ENCODE data around the gene RGS10.

Gene RGS10

DNA sequence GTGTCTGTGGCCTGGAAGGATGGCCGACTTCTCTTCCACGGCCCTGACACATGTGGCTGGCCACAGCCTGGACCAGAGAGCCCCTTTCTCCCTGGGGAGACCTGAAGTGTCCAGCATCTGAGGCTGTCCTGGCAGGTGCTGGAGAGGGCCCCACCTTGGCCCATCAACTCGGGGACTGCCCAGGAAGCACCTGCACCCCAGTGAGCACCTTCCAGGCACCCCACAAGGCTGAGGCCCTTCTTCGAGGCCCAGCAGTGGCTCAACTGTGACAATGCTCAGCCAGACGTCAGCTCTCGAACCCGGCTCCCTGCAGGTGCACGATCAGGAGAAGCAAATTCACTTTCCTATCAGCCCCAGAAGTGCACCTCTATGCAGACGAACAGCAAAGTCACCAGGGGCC is 24.3 kb downstream of the RGS10 start:
- DNase-seq (ENCODE audit: low spot score), result no peak

DNA sequence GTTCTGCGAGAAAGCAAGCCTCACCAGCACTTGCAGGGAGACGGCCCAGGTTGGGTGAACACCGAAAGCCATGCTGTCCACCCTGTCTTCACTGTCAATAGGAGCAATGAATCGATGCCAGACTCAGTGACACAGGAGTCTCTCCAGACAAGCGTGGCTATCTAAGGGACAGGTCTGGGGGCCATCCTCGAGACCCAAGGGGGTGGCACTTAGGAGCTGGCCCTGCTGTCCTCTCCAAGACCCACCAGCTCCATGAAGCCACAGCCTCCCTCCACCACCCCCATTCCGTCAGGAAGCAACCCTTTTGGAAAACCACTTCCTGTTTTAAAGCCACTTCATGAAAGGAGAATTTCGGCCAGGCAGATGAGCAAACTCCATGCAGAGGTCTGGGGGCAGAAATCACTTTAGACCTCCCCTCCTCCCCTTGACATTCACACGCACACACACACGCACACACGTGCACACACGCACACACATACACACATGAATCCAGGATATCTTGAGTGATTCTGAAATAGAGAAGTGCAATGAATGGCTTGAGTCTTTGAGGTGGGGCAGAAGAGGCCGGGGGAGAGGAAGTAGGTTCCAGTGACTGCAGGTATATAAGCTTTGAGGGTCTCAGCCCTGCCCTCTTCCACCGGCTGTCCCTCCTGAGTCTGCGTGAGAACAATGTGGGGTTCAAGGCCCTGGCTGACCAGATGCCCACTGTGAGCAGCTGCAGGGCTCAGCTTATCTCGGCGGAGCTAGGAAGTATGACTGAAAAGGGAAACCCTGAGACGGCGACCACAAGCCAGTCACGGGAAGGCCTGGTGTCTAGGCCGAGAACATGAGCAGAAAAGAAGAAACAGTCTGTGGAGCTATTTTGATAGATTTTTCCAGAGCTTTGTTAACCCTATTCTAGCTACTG is 25.0 kb downstream of the RGS10 start:
- no peak for DNase-seq (ENCODE audit: low spot score)

DNA sequence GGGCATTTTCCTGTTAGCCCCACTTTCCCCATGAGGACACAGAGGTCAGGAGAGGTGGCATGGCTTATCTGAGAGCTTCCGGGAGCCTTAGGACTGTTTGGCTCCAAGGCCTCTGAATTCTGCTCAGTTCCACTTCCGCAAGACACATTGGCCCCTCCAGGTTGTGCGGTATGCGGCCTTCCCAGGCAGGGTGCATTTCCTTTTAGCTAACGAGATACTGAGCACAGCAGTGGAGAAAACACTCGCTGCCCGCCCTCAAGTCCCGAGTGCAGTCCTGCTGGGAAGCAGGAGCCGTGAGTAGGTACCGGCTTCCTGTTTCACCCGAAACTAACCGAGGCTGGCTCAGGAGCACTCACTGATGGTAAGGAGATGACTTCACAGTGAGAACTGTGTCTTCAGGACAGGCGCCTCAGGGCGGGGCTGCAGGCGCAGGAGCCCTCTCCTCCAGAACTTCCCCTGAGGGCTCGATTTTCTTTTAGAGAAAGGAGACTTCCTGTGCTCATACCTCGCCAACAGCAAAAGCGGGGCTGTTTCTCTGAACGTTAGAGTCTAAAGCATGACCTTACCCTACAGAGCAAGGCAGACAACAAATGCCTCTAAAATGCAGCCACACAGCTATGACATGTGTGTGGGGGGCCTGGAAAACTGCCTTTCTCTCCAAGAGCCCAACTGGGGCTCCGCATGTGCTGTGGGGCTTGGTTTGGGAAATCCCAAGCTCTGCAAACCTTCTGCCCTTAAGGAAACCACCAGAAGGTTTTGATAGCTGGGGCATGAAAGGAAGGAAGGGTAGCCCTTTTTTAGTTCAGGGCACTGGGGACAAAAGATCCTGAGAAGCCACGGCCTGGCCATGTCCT is 25.9 kb downstream of the RGS10 start:
- DNase-seq (ENCODE audit: low spot score), result no peak

DNA sequence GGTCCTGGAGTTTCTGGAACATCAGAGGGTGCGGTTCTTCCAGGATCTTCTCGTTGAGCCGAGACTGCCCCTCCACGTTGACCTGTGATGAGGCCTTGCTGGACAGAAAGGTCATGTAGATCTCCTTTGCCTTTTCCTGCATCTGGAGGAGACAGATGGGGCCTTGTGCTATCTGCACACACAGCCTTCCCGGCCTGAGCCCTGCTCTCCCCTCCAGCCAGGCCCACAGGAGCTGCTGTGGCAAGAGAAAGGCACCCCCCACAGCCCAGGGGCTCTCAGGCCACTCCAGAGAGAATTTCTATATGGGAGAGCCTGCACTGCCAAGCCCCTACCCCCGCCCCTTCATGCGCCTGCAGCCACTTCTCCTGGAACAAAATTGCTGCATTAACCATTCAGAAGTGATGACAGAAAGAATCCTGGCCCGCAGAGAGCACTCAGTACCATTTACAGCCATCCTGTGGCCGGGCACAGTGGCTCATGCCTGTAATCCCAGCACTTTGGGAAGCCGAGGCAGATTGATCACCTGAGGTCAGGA is 26.9 kb downstream of the RGS10 start:
- DNase-seq (ENCODE audit: low spot score), result no peak

DNA sequence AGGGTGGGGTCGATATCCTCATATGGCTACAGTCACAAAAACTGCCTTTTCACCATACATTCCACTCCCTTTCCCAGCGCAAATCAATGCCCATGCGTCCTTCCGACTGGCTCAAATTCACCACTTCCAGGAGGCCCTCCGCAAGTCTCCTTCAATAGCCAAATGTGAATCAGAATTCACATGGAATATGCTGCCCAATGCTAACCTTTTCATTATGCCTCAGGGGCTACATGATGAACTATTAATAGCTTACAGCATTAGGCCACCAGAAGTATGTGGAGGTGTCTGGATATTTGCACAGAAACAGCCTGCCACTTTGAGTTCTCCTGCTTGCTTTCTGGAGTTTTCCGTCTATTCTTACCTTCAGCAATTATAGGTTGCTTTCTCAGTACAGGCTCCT is 27.7 kb downstream of the RGS10 start:
- no peak for DNase-seq (ENCODE audit: low spot score)

DNA sequence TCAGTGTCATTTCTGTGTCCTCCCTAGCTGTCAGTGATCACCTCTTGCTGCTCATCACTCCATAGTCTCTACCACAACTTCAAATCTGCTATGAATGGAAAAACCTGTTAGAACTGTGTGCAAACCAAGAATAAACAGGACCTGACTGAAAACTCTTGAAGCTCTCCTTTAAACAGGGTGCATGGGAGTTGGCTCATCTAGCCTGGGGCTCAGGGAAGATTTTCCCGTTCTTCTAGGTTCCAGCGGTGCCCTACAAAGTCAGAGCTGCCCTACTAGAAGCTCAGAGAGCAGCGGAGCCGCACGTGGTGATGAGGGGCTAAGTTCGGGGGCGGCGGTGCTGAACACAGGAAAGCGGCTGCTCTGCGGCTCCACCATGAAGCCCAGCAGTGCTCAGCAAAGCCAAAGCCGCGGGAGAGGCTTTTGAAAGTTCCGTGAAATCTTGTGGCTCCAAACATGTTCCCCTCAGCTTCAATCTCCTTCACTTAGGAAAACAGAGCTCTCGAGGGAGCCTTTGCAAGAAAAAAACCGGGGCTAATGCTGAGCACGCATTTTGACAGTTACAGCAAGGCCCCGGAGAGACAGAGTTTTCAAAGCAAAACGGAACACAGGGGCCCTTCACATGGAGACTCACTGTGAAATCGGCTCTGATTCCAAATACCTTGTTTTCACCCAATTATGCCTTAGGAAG is 30.5 kb downstream of the RGS10 start:
- DNase-seq (ENCODE audit: low spot score), result no peak

DNA sequence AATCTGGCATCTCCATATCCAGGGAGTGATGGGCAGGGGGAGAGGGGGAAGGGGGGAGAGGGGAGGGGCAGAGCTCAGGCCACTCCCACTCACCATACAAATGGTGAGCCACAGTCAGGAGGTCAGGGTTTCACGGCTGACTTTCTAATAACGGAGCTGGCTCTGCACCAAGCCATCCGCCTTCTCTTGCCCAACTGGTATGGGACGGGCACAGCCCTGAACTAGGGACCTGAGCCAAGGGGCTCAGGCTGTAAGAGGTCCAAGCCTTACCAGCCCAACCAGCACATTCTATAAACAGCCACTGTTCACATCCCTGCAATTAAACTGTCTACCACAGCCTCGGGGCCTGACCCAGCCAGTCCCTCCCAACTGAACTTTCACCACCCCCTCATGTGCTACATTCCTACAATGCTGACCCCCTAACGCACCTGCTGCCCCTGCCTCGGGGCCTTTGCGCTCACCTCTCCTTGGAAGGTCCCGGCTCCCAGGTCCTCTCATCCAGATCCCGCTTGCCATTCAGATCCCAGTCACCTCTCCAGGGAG is 32.5 kb downstream of the RGS10 start:
- no peak for DNase-seq (ENCODE audit: low spot score)

DNA sequence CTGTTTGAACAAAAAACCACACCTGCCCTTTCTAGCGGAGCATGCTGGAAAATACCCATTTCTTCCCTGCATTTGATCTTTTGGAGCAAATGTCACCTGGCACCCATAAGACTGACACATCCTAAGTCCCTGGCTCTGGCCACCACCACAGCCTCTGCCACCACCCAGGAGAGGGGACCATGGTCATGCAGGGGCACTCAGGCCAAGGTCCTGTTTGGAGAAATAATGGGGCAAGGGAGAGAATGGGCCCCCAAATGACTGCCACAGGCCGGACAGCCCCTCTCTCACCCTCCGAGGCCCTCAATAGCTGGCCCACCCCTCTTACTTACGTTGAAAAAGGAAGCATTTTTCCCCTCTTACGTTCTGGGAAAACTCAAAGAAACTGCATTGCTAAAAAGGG is 35.4 kb downstream of the RGS10 start:
- DNase-seq (ENCODE audit: low spot score), result no peak

DNA sequence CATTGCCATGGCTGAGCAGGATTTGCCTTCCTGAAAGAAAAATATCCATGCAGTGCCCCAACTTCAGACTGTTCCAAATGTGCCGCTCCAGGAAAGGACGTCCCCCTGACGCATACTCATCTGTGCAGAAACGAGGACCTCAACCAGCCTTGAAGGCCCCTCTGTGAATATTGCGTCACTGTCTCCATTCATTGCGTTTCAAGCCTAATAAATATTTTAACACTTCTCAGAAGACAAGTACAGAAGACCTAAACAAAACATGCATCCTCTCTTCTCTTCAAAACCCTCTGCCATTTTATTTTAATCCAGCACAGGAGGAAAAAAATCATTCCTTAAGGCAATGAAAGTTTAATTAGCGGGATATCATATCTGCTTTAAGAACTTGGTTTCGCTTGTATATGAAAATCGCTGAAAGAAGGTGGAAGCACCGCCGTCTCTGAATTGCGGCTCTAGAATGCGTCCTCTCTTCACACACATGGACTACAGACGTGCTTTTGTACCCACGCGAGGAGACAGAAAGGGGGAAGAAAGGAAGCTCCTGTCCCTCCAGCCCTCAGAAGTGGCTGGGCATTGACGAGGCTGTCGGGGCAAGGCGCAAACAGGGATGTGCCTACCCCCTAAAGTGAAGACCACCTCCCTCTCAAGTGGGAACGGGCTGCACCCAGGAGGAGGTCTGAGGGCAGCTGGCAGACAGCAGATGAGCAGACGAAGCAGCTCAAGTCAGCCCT is 36.8 kb downstream of the RGS10 start:
- no peak for DNase-seq (ENCODE audit: low spot score)

DNA sequence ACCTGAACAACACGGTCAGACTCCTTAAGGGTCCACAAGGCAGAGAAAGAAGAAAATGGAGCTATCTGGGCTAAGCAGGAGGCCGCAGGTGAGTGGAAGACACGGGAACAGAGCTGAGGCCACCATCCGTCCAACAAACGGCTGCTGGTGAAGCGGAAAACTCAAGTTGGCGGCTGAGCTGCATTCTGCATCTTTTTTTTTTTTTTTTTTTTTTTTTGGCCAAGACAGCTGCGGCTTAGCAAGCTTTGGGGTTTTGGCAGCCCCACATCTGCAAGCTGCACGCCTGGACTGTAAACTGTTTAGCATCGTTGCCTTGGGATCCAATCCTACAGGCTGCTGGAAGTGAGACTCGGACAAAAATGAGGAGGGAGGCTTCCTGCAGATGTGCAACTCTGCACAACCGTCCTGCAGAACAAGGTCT is 37.4 kb downstream of the RGS10 start:
- no peak for DNase-seq (ENCODE audit: low spot score)

DNA sequence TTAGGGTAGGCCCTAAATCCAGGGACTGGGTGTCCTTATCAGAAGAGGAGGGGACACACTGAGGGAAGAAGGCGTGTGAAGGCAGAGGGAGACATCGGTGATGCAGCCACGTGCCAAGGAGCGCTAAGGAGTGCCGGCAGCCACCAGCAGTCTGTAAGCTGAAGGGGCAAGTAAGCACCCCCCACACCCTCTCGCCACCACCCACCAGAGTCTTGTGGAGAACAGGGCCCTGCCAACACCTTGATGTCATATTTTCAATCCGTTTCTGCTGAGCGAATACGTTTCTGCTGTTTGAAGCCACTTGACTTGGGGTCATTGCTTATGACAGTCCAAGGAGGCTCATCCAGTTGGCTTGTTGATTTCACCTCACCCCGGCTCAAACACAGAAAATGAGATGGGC is 37.9 kb downstream of the RGS10 start:
- DNase-seq (ENCODE audit: low spot score), result no peak

DNA sequence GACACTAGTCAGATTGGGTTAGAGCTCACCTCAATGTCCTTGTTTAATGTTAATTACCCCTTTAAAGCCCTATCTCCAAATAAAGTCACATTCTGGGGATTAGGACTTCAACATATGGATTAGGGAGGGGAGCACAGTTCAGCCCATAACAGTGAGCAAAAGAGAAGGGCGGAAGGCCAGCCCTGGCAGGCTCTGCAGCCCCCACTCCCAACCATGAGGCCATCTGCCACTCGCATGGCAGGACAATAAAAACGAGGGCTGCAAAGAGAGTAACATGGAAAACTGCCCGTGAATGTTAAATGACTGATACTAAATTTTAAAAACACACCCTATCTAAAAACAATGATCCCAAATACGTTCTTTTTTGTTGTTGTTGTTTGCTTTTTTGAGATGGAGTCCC is 38.7 kb downstream of the RGS10 start:
- DNase-seq (ENCODE audit: low spot score), result no peak

DNA sequence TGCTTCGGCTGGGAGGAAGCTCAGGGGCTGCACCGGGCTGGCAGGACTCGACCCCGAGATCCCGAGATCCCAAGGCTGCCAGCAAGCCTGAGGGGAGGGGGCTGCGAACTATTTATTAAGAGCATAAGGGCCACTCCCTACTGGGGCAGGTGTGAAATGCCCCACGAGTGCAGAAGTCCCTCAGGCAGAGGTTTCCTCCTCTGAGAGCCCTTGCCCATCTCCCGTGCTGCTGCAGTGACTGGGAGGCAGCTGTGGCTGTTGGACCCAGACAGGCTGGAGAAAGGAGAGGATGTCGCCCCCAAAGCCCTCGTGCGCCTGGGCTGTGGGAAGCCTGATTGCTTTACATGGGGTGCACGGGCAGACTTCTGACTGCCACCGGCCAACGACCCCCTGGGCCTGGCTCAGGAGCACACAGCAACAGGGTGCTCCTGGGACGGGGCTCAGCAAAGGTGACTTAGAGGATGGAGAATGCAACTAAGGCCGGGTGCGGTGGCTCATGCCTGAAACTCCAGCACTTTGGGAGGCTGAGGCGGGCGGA is 39.8 kb downstream of the RGS10 start:
- DNase-seq (ENCODE audit: low spot score), result no peak

DNA sequence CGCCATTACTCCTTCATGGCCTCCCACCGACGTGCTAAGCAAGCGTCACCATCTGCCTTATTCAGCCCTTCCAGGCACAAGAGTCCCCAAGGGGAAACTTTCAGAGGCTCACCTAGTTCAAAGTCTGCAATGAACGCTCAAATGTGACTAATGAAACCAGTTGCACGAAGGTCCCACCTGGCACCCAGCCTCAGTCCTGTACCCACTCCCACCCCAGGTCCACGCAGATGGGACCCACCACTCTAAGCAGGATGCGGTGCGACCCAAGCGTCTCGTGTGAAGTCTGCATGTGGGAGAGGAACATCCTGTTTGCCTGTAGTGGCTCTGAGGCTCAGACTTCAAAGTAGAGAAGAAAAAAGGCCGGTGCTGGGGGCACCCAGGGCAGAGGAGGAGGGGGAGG is 40.3 kb downstream of the RGS10 start:
- no peak for DNase-seq (ENCODE audit: low spot score)

DNA sequence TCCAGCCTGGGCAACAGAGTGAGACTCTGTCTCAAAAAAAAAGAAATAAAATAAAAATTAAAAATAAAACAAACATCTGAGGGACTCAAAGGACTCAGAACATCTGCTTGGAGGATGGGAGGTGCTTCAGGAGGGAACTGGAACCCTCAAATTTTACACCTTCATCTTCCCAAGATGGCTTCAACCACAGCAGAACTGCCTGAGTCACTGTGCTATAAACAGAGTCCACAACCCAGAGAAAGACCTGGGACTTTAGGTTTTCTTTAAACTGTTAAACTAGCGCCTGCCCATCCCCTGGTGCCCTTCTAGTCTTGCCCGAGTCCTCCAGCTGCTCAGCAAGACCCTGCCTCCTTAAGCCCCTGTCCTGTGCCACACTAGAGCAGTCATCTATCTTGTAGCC is 40.8 kb downstream of the RGS10 start:
- DNase-seq (ENCODE audit: low spot score), result no peak

DNA sequence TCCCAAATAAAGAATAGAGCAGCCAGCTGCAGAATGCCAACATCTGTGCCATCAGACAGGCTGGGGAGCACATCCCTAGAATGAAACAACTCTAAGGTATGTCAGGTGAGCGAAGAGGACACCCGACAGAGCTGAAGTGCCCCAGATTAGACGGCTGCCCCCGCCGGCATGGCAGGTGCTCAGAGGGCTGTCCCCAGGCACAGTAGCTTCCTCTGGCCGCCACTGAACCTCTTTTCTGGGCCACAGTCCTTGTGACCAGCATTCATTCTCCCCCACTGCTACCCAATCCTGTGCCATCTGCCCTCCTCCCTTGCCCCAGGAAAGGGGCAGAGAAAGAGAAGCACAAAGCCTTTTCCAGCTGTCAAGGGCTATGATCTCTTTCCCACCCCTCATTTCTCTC is 41.7 kb downstream of the RGS10 start:
- DNase-seq (ENCODE audit: low spot score), result no peak

DNA sequence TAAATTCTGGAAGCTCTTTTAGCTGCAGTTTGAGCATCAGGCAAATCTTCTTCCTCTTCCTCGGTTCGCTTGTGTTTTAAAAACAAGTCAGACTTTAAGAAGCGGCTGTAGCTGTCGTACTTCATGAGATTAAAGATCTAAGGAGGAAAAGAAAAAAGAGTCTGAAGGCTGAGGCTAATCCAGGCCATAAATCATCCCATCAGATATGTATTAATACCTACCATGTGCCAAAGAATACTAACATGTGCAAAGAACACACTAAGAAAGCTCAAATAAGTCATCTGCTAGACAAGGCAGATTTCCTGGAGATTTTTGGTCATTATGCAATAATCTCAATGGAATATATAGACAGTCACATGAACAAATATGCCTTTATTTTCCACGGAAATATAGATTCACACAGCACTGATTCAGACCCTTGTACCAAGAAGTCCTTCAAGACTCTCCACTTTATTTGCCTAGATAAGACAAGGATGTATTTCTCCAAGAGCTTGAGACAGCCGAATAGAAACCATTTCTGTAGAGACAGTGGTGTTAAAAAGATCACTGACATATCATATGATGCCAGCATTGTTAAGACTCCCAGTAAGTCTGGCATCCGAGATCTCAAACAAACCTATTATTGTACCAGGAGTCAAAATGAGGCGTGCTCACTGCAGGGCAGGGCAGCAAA is 42.3 kb downstream of the RGS10 start:
- DNase-seq (ENCODE audit: low spot score), result no peak

DNA sequence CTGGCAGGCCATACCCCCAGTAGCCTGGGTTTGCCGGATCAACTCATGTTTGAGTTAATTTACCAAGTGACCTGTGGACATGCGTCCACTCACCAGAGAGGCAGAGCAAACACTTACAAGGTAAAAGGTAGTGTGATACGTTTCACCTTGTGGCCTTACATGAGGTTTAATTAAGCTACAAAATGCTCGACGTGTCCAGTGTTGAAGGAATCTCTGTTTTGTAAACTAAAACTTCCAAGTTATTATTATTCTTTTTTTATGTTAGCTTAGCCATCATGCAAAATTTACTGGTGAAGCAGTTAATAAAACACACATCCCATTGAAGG is 42.9 kb downstream of the RGS10 start:
- DNase-seq (ENCODE audit: low spot score), result no peak

DNA sequence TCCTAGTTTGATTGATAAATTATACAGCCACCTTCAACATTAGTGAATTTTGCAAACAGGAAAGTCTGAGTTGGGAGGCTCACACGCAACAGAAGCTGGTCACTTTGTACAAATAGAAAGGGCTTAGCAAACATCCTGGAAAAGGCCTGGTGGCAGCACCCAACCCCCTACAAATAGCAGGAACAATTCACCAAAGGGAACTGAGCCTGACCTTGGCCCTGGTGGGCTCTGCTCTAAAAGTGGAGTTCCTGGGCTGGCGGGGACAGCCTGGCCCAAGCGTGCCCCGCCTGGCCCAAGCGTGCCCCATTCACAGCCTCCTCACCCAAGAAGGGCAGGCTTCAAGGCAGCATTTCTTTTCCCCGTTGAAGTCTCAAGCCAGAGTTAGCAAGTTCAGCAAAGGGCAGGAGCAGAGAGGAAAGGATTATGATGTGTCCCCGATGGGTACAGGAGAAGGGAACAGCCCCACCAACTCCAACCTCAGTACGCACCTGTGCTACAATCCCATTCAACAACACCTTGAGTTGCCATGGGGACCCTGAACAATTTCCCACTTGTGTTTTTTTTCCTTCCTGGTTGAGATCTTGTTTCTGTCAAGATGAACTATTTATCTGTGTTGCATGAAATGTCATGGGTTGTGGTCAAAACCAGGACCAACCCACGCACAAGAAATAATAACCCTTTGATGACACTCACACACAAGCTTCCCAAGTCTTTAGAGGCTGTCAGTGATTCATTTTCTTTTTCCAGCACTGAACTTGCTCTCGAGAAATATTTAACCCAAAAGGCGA is 43.4 kb downstream of the RGS10 start:
- DNase-seq (ENCODE audit: low spot score), result no peak

Data from SK-N-DZ (cell line).